Liver (tissue), 2 donors: ENCODE data around the gene MRGPRF.

ENCODE experiments used
- JUND ChIP-seq, 2 donors: IDR thresholded peaks; 2 replicates each; pipeline ENCODE4 v1.6.1; 2016; ENCODE audit warnings: antibody characterized with exemption in 2 of 2
- RAD21 ChIP-seq, 2 donors: IDR thresholded peaks; 2 replicates each; pipeline ENCODE4 v1.6.1; 2016; ENCODE audit warnings: antibody characterized with exemption in 2 of 2, mild to moderate bottlenecking in 2 of 2
- TAF1 ChIP-seq: conservative IDR thresholded peaks from 2 replicates; pipeline ENCODE4 v1.6.1; 2016; ENCODE audit warnings: antibody characterized with exemption, mild to moderate bottlenecking
- donor health status: healthy.

- TF ChIP-seq RAD21 (IDR thresholded peaks at IDR 0.05), result no peak
- no peak for TF ChIP-seq TAF1
- no peak for TF ChIP-seq JUND (IDR thresholded peaks at IDR 0.05)
These were observed 24.0 kb upstream of the MRGPRF start for GRCh38 chr11:69037074-69037473.
